GM21390 (cell line): ENCODE measurements around the gene PHF12.

Experiments used
- ATAC-seq: cut with Tn5 transposase; IDR thresholded peaks from one replicate; pipeline ENCODE4 v1.9.1; 2021; ENCODE audit not compliant: unreplicated experiment

PHF12 gene

DNA sequence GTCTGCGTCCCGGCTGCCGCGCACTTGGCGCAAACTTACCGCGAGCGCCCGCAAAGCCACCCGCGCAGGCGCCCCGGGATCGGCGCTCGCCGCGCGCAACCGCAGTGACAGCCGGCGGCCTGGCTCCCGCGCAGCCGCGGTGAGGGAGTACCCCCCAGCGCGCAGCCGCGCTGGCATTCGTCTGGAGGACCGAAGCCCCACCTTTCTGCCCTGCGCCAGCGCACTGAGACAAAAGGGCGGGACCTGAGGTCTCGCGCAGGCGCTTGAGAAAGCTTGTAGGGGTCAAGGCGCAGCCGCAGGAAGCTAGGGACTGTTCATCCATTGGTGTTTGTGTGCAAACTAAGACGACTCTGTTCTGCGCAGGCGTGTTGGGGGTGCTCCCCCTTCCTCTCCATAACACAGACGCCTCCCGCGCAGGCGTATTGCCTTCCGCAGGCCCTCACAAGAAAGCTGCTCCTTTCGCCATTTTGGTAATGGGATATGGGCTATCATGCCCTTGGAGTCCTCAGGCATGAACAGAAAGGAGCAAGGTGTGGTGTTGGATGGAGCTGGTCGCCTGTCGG, at the start of gene PHF12:
Gene PHF12 (minus strand): TSS at position 91 of the 563 bp plus-strand sequence. CDS start 558 bp downstream, outside the sequence.
- peak; percentile 49 for ATAC-seq

- no peak for ATAC-seq
Measured at GRCh38 chr17:29000973-29001372, 49.7 kb upstream of the PHF12 start.

GRCh38 chr17:28999206-28999605, 47.9 kb upstream of the PHF12 start:
- no peak for ATAC-seq

- ATAC-seq, result no peak
Measured at GRCh38 chr17:28997806-28998205, 46.5 kb upstream of the PHF12 start.

DNA sequence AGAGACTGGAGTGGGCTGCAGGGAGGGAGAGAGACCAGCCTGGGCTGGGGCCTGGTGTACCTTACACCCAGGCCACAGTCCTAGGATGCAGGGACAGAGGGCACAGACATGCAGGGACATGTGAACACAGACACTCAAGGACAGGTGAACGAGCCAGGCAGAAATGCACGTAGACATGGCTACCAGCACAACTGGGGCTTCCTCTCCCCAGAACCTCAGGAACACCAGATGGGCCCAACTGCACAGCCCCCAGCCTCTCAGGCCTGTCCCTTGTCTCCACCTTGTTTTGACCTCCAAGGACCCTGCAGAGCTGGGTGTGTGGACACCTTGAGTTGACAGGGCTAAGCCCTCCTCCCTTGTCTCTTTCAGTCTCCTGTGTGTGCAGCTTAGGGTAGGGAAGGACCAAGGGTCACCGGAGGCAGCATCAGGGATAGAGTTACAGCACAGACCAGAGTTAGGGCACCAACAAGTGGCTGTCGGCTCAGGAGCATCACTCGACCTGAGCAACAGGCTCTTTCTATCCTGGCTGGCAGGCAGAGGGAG, 45.3 kb upstream of the PHF12 start:
- ATAC-seq, result no peak

DNA sequence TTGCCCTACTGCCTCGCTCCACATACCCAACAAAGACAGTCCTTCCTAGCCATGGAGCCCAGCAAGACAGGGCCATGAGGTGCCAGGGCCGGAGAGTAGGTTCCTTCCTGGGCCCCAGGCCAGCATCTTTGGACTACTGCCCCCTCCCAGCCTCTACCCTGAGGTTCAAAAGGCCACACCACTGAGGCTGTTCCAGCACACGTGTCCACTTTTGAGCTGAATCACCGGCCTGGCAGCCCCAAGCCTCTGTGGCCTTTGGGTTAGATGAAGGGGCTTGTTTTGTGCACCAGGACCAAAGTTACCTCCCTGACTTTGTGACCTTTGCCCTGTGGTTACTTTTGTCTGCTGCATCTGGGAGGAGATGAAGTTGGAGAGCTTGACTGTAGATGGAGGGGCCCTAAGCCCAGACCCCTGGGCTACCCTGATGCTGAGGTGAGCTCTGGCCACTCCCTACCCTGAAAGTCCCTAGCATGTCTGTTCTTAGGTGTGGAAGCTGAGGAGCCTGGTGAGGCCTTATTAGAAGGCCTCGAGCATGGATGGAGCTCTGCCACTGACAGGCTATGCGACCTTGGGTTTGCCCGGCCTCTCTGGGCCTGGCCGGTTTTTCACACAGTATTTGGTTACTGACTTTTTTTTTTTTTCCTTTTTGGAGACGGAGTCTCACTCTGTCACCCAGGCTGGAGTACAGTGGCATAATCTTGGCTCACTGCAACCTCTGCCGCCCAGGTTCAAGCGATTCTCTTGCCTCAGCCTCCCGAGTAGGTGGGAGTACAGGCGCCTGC, 42.5 kb upstream of the PHF12 start:
- ATAC-seq, result no peak

GRCh38 chr17:28992625-28993600, 41.6 kb upstream of the PHF12 start:
- no peak for ATAC-seq

- ATAC-seq, result no peak
Measured at GRCh38 chr17:28992185-28992584, 40.9 kb upstream of the PHF12 start.

DNA sequence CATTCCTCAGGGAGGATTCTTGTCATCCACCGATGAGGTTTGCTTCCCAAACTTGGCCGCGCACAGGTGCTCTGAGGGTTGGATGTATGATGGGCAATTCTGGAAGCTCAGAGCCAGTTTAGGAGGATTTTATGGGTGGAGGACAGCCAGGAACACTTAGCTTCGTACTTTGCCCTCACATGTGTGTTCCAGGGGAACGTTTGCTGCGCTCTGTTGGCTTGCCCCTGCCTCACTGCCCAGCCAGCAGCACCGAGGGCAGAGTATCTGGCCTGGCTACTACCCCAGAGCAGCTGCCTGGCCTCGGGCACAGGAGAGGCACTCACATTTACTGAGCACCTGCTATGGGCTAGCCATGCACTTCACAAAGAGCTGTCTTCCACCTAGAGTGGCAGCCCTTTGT, 40.5 kb upstream of the PHF12 start:
- ATAC-seq, result no peak

DNA sequence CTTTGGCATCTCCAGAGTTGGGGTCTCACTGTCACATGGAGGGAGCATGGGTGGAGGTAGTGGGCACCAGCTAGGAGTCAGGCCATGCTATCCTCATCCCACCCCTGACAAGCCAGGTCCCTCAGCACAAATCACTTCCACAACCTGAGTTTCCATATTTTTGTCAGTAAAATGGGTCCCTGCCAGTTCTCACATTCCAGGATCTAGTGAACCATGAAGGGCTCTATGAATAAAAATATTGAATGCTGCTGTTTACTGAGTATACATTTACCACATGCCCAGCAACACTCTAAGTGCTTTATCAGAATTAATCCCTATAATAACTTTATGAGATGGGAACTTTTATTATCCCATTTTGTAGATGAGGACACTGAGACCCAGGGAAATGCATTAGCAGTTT, 37.7 kb upstream of the PHF12 start:
- no peak for ATAC-seq

- ATAC-seq, result no peak
Measured at GRCh38 chr17:28988475-28988874, 37.2 kb upstream of the PHF12 start.

DNA sequence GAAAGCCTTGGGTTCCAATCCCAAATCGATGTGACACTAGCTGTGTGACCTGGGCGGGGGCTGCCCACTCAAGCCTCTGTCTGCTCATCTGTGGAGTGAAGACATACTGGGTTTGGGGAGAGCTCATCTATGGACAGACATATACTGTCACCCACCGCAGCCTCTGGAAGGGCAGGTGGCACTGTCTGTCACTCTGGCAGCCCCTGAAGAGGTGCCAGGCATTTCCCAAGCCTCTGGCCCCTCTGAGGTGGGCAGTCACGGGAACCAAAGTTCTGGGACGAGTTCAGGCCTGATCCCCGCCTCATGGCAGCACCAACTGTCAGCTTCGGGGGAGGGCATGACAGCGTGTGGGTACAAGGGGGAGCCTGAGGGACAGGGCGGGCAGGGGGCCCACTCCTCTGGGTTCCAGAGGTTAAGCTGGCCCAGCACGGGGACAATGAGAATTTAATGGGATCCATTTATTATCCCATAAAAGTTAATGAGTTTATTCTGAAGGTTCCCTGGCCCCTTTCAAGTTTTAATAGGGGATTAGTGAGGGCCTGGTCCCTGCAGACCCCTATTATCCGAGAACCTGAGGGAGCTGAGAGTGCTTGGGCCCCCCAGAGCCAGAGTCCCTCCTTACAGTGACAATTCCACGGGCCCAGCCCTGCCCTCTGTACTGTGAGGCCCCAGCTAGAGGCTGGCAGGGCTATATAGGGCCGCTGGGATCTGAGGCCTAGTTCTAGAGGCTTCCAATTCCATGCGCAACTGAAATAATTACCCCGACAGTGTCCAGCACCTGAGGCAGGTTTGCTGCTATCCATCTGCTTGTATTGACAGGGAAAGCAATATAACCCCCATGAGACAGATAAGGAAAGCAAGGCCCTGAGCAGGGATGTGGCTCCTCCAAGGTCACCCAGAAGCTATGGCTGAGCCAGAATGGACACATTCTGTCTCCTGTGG, 35.7 kb upstream of the PHF12 start:
- ATAC-seq, result no peak

GRCh38 chr17:28985950-28986713, 34.8 kb upstream of the PHF12 start:
- ATAC-seq, result no peak

DNA sequence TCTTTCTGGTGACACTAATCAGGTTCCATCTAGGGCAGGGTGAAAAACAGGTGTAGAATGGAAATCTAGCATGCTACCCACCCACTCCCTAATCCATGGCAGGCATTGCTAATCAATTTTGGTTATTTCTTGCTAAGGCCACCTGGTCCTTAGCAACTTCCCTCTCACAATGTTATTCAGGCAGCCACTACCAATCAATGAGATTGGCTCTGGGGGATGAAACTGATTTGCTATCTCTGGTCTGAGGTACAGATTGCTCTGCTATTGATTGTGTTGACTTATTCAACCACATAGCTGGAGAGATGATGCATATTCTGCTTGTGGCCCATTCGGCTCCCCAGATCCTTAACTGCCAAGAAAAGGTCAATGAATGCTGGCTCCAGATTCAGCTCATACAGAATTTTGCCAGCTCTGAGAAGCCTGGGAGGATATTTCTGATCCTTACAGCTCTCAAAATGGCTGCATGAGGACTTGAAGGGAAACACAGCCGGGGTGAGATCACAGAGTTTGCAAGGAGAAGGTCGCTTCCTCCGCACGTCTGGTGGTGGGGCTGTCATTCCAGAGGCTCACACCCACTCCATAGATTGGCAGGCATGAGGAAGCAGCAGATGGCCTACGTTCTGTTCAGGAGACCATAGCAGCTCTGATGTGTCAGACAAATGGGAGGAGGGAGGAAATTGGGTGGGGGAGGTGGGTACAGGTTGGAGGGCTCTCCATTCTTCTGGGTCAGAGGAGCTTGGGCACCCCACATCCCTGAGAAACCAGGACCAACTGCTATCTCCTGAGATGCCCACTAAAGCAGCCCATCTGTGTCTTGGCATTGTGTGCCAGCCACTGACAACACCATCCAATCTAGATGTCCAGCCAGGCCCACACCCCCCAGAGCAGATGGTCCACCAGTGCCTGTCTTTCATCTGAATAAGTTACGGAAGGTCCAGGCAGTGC, 32.2 kb upstream of the PHF12 start:
- ATAC-seq, result no peak

GRCh38 chr17:28982131-28982793, 30.9 kb upstream of the PHF12 start:
- ATAC-seq, result no peak

DNA sequence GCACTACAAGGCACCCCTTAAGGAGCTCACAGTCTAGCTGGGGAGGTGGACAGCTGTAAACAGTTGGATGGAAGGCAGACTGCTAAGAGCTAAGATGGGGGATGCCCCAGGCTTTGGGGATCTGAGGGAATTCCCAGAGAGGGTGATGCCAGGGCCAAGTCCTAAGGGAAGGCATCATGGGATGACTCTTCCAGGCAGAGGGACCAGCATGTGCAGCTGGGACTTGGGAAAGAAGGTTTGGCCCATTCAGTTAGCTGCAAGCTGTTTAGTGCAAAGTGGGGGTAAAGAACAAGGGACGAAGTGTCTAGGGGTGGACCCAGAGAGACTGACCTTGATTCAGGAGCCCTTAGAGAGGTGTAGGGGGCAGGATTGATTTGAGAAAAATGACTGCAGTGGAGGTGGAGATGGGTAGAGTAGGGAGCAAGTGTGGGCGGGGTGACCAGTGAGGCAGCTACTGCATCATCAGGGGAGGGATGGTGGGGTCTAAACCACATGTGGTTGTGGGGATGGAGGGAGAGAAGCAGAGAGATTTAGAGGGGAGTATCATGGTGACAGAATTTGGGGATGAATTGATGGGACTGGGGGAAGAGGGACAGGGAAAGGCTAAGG, 27.1 kb upstream of the PHF12 start:
- no peak for ATAC-seq

DNA sequence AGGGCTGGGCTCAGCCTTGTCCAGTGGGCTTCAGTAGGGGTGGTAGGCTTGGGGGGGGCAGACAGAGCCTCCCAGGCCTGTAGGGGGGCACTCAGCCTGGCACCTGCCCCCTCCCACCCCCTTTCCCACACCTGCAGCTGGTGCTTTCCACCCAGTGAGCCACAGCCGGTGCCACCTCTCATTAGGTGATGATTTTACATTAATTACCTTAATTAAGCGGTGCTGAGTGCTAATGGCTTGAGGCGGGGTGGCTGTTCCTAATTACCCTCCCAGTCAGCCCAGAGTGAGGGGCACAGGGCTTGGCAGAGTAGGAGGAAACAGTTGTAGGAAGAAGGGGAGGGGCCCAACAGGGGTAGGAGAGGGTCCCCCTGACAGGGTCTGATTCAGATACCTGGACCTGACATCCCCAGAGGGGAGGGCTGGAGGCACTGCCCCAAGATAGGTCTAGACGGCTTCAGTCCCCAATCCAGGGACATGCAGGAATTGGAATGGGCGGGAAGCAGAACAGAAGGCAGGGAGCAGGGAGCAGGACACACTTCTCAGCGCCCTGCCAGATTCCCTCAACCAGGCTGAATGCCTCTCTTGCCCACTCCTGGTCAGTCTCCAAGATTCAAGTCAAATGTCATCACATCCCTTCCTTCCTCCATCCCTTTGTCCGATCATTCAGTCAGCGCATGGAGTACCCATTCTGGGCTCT, 26.5 kb upstream of the PHF12 start:
- ATAC-seq, result no peak
